Cardiac atrium fibroblast (primary cell): ENCODE measurements around the gene ACKR4. TPM values are rescaled to one million over a fixed set of nuclear protein-coding genes. Genes with fewer than 3 reads are reported as not detected.

Experiments
- total RNA-seq: library from RNA; depleted of rRNA; stranded (reverse); fragments of >200 nt; gene quantifications from 2 replicates; pipeline ENCODE4 v1.2.3, GENCODE V29; 2015

The ACKR4 gene
- 0.54 and 1.5 TPM in 2 replicates for total RNA-seq

DNA sequence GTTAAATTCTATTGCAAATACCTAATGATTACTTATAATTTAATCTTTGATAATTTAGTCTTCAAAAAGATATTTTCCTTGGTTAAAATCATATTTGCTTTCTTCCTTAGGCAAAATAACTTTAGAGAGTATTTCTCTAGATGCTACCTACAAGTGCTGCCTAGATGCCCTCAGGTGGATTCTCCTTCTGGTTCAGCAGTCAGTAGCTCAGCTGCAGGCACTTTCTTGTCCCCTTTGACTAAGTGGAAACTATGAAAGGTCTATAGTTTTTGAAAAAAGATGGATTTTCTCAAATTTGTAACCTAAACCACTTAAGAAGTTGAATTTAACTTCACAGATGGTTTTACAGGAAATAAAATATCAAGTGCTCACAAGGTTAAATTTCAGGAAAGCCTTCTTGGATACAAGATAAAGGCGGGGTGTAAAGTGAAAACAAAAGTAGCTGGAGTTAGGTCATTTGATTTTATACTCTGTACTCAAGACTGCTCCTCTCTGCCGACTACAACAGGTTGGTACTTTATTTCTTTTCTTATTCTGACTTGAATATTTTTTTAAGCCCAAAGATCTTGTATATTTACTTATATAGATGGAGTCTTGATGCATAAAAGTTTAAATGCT is at the start of gene ACKR4:
ACKR4 (plus strand) TSS at position 455 of the 618 bp plus-strand sequence. CDS start 3,128 bp downstream, outside the sequence.

Other genes starting within 250 kb of the ACKR4 start
- gene DNAJC13, start 179.8 kb upstream of the ACKR4 start, total RNA-seq: 25.1 and 27.7 TPM in 2 replicates
- gene ACAD11, start 62.5 kb downstream of the ACKR4 start, total RNA-seq: 9.7 and 10.7 TPM in 2 replicates
- gene UBA5, start 63.1 kb downstream of the ACKR4 start, total RNA-seq: 22.7 and 25.1 TPM in 2 replicates
- 16.5 and 17.5 TPM in 2 replicates for gene NPHP3, start 125.1 kb downstream of the ACKR4 start, total RNA-seq